Pancreas (tissue), 10 donors: ENCODE data around the gene CNTN5. TPM values are rescaled to one million over a fixed set of nuclear protein-coding genes. Genes with fewer than 3 reads are reported as not detected.
A peak's percentile ranks its signal among the peaks of the same experiment; 100 is the strongest.

Experiments
- ATAC-seq, 4 donors: fragments of 200-7000 bp; cut with Tn5 transposase; one replicate each; pipeline versions ENCODE4 v1.8.0 to v1.9.1; 2020; ENCODE audit warnings: mild to moderate bottlenecking in 4 of 4, moderate library complexity in 4 of 4
- DNase-seq, 6 donors: peaks; one replicate each; pipeline ENCODE4 v3.0.0-alpha.2; 2020
- FAIRE-seq: peaks from 2 replicates; lab custom pipeline; 2012; peaks lifted over from hg19 to GRCh38; lab: Jason Lieb, UNC
- H3K27ac ChIP-seq, 4 donors: fragments of 200-600 bp; sonication (generic); 1 replicate in 3 of 4; 2 replicates in 1 of 4; pipeline versions ENCODE4 v1.5.0 to v1.8.0; 2020
- H3K27me3 ChIP-seq, 4 donors: fragments of 200-600 bp; one replicate each; pipeline ENCODE4 v1.8.0; 2021
- H3K36me3 ChIP-seq, 3 donors: fragments of 200-600 bp; sonication (generic) in 1 of 3; one replicate each; pipeline versions ENCODE4 v1.5.0 to v1.8.0; 2020 to 2021
- H3K4me1 ChIP-seq, 3 donors: fragments of 200-600 bp; one replicate each; pipeline ENCODE4 v1.8.0; 2021
- H3K4me3 ChIP-seq, 4 donors: fragments of 200-600 bp; sonication (generic) in 2 of 4; one replicate each; pipeline versions ENCODE4 v1.5.0 to v1.8.0; 2020 to 2021
- H3K9me3 ChIP-seq, 4 donors: fragments of 200-600 bp; one replicate each; pipeline ENCODE4 v1.8.0; 2021
- WGBS, 2 donors: extraction: QIAGEN DNeasy Blood & Tissue Kit; methylation state at CpG; one replicate each; pipeline ENCODE4 v1.1.7; 2013; 5-methylcytosine and 5-hydroxymethylcytosine counted together
- intact Hi-C, 3 donors: fragments of 100-400 bp; cut with DNase I; formaldehyde crosslinking; loops; one replicate each; pipeline versions ENCODE4 v1.11.1 to v1.14.2; 2022
- polyA plus RNA-seq, 2 donors: library from polyadenylated mRNA; stranded (reverse); fragments of 200-250 nt; gene quantifications; one replicate each; pipeline ENCODE4 v1.2.3, GENCODE V29; 2013
- total RNA-seq, 6 donors: library from RNA; stranded (reverse); fragmentation: NEBNext Ultra II Directional in 4 of 6; extraction: Animal tissue kit (Norgen Biotek cat#: 25700) in 4 of 6; gene quantifications; one replicate each; pipeline versions ENCODE4 v1.2.1 to v1.2.4, GENCODE V29; 2021 to 2023
- TF ChIP-seq, protein P1 (sequence below), 4 donors: fragments of 200-600 bp; sonication (generic) in 3 of 4; IDR thresholded peaks; one replicate each; pipeline versions ENCODE4 v1.5.0 to v1.8.0; 2021; ENCODE audit warnings: antibody characterized with exemption in 4 of 4
- donor health status: healthy with polysubstance abuse.
- donor health status: DM: no; HTN: no; CAD: no; lungs with moderate emphysema.
- donor health status: DM: no; HTN: no; CAD: no.
- donor health status: control.
- donor health status: control.
- donor health status: Bipolar disorder and iron deficiency.
- donor health status: DM: yes; HTN: yes; CAD: no.
- donor health status: DM: no; HTN: no; CAD: no.
- donor health status: DM: no; HTN: no; CAD: no.
- donor health status: DM: yes; HTN: yes; CAD: no.

Gene CNTN5
- total and polyA plus RNA-seq, 8 donors = 0.11 to 1.2 (median 0.58) TPM

- 24 to 26% methylated on average over 4 of the region's 4 CpGs for WGBS, 2 donors
- Histone ChIP-seq H3K9me3 (no peaks in the 10 kb centered on the region), H3K27ac (no peak overlapping the region), H3K27me3 (no peaks in the 10 kb centered on the region), H3K36me3 (no peaks in the 10 kb centered on the region), H3K4me1 (no peaks in the 10 kb centered on the region), H3K4me3 (no peak overlapping the region)
- FAIRE-seq = no peak
- intact Hi-C loops = no loop called here
- no peak for DNase-seq
- ATAC-seq = peak in 2 of 4 donors; percentile 48 to 68
- TF ChIP-seq, protein P1, sequence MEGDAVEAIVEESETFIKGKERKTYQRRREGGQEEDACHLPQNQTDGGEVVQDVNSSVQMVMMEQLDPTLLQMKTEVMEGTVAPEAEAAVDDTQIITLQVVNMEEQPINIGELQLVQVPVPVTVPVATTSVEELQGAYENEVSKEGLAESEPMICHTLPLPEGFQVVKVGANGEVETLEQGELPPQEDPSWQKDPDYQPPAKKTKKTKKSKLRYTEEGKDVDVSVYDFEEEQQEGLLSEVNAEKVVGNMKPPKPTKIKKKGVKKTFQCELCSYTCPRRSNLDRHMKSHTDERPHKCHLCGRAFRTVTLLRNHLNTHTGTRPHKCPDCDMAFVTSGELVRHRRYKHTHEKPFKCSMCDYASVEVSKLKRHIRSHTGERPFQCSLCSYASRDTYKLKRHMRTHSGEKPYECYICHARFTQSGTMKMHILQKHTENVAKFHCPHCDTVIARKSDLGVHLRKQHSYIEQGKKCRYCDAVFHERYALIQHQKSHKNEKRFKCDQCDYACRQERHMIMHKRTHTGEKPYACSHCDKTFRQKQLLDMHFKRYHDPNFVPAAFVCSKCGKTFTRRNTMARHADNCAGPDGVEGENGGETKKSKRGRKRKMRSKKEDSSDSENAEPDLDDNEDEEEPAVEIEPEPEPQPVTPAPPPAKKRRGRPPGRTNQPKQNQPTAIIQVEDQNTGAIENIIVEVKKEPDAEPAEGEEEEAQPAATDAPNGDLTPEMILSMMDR (IDR thresholded peaks at IDR 0.05) = no peak
Observed at GRCh38 chr11:100356035-100356434, 1335.3 kb downstream of the CNTN5 start.

DNA sequence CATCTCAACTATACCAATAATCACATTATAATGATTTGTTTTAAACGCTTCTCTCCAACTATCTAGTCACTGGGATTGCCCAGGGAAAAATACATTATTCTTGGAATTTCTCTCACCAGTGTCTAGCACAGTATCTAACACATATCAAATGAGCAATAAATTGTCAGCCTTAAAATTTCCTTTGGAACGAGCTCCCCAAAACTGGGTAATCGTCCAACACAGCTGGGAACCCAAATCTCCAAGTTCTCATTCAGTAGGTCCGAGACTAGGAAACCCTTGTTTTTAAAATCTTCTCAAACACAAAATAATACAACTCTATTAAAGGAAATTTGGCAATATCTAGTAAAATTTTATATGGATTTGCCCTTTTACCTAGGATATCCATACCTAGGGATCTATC is 1338.5 kb downstream of the CNTN5 start:
- TF ChIP-seq, protein P1 (IDR thresholded peaks at IDR 0.05) = no peak
- Histone ChIP-seq H3K4me1 (no peaks in the 10 kb centered on the region), H3K27ac (no peak overlapping the region), H3K4me3 (no peak overlapping the region), H3K36me3 (no peaks in the 10 kb centered on the region), H3K27me3 (no peaks in the 10 kb centered on the region), H3K9me3 (no peaks in the 10 kb centered on the region)
- WGBS, 2 donors = 64 to 78% methylated on average over 4 of the region's 4 CpGs
- no peak for DNase-seq
- intact Hi-C loops = no loop called here
- no peak for ATAC-seq
- FAIRE-seq = no peak

DNA sequence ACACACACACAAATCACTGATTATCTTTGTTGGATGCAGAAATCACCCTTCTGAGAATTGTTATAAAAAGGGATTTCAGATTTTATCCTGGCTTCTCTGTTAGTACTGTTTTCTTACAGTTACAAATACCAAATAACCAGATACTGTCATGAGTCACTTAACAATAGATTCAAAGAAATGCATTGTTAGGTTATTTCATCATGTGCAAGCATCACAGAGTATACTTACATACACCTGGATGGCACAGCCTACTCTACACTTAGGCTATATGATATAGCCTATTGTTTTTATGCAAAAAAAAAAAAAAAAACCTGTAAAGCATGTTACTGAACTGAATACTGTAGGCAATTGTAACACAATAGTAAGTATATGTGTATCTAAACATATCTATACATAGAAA is 1347.1 kb downstream of the CNTN5 start:
- TF ChIP-seq, protein P1 (IDR thresholded peaks at IDR 0.05) = no peak
- Histone ChIP-seq H3K27ac (no peak overlapping the region), H3K4me1 (no peaks in the 10 kb centered on the region), H3K27me3 (no peaks in the 10 kb centered on the region), H3K9me3 (no peaks in the 10 kb centered on the region), H3K36me3 (no peaks in the 10 kb centered on the region), H3K4me3 (no peak overlapping the region)
- ATAC-seq = no peak
- no peak for FAIRE-seq
- intact Hi-C loops = no loop called here
- no peak for DNase-seq

- Histone ChIP-seq H3K27me3 (no peaks in the 10 kb centered on the region), H3K4me1 (no peaks in the 10 kb centered on the region), H3K27ac (no peak overlapping the region), H3K4me3 (no peak overlapping the region), H3K9me3 (no peaks in the 10 kb centered on the region), H3K36me3 (no peaks in the 10 kb centered on the region)
- no peak for ATAC-seq
- TF ChIP-seq, protein P1 (IDR thresholded peaks at IDR 0.05) = no peak
- intact Hi-C loops = no loop called here
- no peak for FAIRE-seq
- no peak for DNase-seq
- 72 to 73% methylated on average over 7 of the region's 7 CpGs for WGBS, 2 donors
Observed at GRCh38 chr11:100383357-100383865, 1362.7 kb downstream of the CNTN5 start.

DNA sequence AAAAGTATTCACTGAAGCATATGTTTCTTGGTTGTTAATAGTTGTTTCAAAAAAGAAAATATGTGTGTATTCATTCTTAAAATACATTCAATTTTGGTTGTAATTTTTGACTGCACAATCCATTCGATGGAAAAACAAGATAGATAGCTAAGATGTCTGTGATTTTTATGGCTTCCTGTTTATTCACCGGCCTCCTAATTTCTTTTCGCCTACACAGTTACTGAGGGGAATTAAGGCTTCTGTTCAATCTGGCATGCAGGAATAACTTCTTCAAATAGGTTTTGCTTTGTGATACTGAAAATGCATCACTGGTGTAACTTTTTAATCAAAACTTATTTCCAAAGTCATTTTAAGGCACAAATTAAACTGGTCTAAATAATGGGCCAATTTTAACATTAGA is 1375.5 kb downstream of the CNTN5 start:
- Histone ChIP-seq H3K9me3 (no peaks in the 10 kb centered on the region), H3K4me1 (no peaks in the 10 kb centered on the region), H3K4me3 (no peak overlapping the region), H3K27ac (no peak overlapping the region), H3K36me3 (no peaks in the 10 kb centered on the region), H3K27me3 (no peaks in the 10 kb centered on the region)
- intact Hi-C loops = no loop called here
- TF ChIP-seq, protein P1 (IDR thresholded peaks at IDR 0.05) = no peak
- FAIRE-seq (no peak), DNase-seq (no peak), ATAC-seq (no peak)
- WGBS, 2 donors = 65 to 79% methylated on average over 3 of the region's 3 CpGs
